Smooth muscle cell of the brain vasculature (primary cell): ENCODE data around the gene HIF1A.

Experiments
- DNase-seq: peaks from one replicate; pipeline ENCODE4 v3.0.0-alpha.2; 2012; ENCODE audit warnings: low read depth, low spot score

HIF1A gene

DNA sequence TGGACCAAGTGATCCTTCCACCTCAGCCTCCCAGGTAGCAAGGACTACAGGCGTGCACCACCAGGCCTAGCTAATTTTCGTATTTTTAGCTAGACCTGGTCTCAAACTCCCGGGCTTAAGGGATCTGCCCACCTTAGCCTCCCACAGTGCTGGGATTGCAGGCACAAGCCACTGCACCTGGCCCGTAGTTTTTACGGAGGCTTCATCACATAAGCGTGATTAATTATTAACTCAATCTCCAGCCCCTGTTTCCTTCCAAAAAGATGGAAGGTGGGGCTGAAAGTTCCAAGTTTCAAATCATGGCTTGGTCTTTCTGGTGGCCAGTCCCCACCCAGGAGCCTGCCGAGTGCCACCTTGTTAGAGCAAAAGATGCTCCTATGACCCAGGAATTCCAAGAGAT, 22.5 kb upstream of the HIF1A start:
- DNase-seq: no peak

- DNase-seq: no peak
Observed at GRCh38 chr14:61673305-61673704, 22.0 kb upstream of the HIF1A start.

GRCh38 chr14:61675291-61675690, 20.0 kb upstream of the HIF1A start:
- no peak for DNase-seq

DNA sequence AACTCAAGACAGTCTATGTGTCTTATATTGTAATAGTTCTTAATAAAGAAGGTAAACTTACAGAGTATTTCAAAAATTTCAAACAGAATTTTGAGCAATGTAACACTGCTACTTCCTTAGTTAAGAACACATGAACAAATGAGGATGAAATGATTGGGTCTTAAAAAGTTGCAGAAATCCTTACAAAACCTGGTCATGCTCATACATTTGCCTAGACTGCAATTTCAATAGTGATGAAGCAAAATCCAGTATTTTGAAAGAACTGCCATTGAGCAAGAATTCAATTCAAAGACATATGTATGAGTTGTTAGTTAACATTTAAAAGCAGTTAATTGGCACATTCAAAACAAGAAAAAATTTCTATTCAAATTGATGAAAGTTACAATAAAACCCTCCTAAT, 17.8 kb upstream of the HIF1A start:
- no peak for DNase-seq

DNA sequence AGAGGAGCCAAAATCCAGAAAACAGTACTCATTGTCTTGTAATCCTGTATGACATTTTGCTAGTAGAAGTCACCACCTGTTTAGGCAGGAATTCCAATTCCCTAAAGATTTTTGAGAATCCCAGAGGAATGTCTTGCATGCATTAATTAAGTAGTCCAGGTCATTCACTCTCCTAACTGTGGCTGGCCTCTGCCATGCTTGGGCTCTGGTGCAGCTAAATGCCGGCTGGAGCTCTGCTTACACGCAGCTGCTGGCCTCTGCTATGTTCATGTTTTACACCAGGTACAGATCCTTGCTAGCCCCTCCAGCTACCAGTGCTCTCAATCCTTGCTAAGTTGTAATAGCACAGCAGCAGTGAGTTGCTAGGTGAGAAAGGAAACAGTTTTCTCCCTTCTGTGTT, 16.3 kb upstream of the HIF1A start:
- DNase-seq: no peak

DNA sequence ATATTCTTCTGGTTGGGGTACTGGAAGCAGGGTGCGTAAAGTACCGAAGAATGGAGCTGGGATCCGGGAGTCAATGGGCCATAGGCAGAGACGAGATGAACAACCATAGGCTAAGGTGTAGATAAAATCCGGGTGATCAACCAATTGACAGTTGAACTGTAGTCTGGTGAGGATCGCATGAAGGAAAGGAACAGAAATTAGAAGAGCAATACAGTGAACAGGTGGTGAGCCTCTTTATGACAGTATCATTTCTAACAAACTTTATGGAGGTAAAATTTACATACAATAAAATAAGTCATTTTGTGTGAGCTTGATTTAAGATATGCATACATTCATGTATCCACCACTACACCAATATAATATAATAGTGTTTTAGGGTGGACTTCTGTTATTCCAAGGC, 13.9 kb upstream of the HIF1A start:
- DNase-seq: no peak

GRCh38 chr14:61683108-61683507, 12.2 kb upstream of the HIF1A start:
- no peak for DNase-seq

- no peak for DNase-seq
Observed at GRCh38 chr14:61690039-61690438, 5.3 kb upstream of the HIF1A start.

DNA sequence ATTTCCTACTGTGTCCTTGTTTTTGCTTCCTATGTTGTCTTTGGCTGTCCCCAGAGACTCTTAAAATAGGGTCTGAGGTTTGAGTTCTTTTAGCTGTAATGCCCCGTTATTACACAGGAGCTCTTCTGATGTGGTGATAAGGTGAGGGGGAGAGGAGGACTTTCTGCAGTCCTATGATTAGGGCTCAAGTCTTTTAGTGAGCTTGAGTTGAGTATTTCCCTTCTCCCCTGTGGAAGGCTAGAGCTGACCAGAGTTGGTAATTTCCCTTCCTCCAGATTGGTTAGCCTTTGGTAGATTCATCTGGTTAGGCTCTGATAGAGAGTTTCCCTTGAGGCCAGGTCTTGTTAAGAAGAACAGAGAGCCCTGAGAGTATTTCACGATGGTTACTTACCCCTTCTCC, 4.3 kb upstream of the HIF1A start:
- no peak for DNase-seq

DNA sequence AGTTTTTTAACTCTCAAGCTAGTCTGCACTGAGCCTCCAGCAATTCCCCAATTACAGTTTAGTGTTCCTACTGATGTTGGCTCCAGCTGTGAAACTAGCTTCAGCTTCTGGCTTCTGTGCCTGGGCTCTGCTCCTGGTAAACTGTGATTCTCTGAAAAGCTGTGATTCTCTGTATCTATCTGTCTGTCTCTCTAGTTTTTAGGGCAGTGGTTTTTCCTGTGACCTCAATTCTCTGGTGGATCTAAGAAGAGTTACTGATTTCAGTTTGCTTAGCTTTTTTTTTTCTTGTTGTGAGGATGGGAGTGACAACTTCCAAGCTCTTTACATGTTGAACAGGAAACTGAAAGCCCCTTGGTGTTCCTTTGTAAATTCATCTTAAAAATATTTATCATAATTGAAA, 3.8 kb upstream of the HIF1A start:
- no peak for DNase-seq

GRCh38 chr14:61694039-61694438, 1.3 kb upstream of the HIF1A start:
- DNase-seq: no peak

DNA sequence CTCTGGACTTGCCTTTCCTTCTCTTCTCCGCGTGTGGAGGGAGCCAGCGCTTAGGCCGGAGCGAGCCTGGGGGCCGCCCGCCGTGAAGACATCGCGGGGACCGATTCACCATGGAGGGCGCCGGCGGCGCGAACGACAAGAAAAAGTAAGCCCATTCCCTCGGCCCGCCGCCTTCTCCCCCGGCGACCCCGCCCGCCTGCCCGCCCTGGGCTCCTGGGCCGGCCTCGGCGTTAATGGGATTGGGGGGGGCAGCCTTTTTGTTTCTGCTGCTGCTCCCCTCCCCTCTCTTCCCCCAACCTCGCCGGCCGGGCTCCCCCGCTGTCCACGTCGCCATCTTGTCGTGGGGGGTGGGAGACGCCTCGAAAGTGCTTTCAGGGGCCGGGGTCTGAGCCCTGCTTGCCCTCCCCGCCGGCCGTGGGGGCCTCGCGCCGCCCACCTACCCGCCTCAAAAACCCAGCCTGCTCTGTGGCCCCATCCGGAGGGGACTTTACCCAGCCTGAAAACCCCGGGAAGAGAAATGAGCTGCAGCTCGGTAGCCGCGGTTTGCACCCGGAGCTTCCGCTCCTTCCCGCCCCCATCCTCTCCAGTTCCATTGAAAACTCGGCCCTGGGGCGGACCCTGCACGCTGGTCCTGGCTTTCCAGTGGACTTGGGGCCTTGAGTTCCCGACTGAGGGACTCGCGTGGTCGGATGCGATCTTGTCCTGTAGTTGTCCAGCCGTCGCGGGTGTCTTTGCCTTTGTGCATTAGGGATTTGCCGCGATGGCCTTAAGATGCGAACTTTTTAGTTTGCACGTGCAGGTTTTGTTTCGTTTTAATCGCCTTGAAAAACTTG, 598 bp downstream of the HIF1A start:
- no peak for DNase-seq

GRCh38 chr14:61696753-61697318, 1.5 kb downstream of the HIF1A start:
- DNase-seq: no peak

GRCh38 chr14:61698206-61698980, 3.1 kb downstream of the HIF1A start:
- no peak for DNase-seq

DNA sequence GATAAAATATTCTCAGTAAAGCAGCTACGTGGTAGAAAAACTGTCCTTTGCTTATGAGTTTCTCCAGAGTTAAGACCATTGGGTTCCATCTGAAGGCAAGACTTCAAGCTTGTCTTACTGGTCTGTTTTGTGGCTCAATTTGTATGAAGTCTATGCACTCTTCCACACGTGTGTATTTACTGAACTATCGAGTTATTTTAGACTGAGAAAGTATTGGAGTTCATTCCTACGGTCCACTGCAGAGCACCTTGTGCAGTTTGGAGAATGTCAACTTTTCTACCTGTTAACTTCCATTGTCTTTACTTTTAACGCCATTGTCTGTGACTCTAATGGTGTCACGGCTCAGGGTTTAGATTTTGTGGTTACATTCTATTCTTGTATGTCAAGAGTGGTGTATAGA, 3.7 kb downstream of the HIF1A start:
- no peak for DNase-seq

- no peak for DNase-seq
Observed at GRCh38 chr14:61700104-61700886, 5.0 kb downstream of the HIF1A start.

DNA sequence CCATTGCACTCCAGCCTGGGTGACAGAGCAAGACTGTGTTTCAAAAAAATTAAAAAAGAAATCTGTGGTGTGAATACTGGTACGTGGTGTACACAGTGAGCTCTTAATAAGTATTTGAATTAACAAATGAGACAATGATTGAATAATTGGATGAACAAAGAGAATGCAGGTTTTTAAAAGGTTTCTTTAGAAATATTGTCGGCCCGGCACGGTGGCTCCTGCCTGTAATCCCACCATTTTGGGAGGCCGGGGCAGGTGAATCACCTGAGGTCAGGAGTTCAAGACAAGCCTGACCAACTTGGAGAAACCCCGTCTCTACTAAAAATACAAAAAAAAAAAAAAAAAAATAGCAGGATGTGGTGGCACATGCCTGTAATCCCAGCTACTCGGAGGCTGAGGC, 6.6 kb downstream of the HIF1A start:
- DNase-seq: no peak

DNA sequence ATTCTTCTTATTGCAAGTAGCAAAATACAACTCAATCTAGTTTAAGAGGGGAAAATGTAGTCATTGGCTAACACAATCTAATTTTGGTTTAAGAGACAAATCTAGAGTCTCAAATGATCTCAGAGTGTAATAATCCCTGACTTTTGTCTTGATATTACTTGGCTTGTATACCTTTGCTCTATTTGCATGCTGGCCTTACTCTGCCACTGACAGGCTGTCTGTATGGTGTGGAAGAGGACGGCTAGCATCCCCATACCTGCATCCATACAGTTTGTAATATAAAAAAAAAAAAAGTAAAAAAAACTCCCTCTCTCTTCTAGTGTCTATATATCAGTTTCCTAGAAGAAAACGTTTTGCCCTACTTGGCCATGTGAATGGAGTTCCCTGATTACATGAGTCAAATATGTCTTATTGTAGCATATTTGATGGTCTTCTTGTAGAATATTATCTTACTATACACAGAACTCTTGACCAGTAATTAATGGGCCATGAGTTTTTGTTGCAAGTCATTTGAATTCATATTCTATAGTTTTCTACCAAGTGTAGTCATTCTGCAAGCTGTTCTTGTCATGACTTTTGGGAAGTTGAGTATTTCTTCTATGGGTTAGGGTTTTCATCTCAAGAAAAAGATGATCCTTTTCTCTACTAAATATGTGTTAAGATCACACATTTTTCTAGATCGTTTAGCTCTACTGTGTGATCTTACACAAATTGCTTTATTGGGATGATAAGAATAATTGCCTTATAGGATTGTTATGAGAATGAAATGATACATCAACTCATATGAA, 8.2 kb downstream of the HIF1A start:
- DNase-seq: no peak

DNA sequence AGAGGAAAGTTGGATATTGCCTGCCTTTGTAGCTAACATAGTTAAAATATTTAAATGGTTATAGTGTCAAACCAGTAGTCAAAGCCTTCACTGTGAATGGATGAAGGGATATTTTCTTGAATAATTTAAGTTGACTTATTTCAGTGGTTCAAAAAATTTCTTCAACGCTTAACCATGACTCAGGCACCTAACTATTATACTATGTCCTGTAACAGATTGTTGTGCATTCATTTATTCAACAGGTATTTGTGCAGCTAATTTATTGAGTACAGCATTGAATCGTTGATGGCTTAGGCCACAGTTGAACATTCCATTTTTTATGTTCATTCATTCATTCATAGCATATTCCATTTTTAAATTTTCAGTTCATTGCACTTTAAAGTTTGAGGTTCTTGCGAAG, 9.2 kb downstream of the HIF1A start:
- DNase-seq: no peak

GRCh38 chr14:61705017-61705416, 9.7 kb downstream of the HIF1A start:
- DNase-seq: no peak

DNA sequence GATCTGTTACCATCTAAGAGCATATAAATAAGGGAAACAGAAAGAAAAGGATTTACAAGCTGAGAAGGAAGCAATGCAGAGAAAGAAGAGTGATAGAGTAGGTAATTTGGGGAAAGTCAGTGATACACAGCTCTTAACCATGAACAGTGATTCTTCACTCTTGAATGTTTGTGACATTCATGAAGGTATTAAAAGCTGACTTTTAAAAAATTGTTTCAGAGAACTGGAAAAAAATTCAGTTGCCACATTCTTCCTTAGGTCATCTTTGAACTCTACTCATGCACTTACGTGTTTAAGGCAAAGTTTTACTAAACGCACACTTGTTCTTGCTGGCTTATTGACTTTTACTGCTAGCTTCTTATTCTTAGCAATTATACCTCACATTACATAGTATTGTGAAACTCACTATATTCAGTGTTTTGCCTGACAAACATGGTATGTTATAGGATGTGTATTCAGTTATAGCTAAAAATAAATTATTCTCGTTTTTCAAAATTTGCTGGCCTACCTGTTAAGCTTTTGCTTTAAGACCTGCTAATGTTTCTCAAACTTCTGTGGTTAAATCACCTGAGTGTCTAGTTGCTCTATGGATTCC, 10.9 kb downstream of the HIF1A start:
- DNase-seq: no peak
